CD4-positive, alpha-beta T cell treated with Interleukin-21 for 1 hour (primary cell): ENCODE results near the gene ABCA13.

ENCODE experiments used
- DNase-seq: peaks from one replicate; pipeline ENCODE4 v3.0.0-alpha.2; 2020

ABCA13 gene

GRCh38 chr7:48305661-48306060 is 134.4 kb downstream of the ABCA13 start:
- no peak for DNase-seq

DNA sequence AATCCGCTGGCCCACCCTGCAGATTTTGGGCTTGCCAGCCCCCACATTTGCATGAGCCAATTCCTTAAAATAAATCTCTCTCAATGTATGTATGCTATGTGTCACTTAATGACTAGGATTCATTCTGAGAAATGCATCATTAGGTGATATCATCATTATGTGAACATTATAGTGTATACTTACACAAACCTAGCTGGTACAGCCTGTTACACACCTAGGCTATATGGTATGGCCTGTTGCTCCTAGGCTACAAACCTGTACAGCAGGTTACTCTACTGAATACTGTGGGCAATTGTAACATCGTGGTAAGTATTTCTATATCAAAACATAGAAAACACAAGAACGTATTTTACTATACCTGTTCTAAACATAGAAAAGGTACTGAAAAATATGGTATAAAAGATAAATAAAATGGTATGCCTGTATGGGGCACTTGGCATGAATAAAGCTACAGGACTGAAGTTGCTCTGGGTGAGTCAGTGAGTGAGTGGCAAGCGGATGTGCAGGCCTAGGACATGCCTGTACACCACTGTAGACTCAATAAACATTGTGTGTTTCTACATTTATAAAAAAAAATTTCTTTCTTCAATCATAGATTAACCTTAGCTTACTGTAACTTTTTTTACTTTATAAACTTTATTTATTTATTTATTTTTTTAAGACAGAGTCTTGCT is 135.9 kb downstream of the ABCA13 start:
- DNase-seq: no peak

GRCh38 chr7:48309720-48310119 is 138.5 kb downstream of the ABCA13 start:
- DNase-seq: no peak

DNA sequence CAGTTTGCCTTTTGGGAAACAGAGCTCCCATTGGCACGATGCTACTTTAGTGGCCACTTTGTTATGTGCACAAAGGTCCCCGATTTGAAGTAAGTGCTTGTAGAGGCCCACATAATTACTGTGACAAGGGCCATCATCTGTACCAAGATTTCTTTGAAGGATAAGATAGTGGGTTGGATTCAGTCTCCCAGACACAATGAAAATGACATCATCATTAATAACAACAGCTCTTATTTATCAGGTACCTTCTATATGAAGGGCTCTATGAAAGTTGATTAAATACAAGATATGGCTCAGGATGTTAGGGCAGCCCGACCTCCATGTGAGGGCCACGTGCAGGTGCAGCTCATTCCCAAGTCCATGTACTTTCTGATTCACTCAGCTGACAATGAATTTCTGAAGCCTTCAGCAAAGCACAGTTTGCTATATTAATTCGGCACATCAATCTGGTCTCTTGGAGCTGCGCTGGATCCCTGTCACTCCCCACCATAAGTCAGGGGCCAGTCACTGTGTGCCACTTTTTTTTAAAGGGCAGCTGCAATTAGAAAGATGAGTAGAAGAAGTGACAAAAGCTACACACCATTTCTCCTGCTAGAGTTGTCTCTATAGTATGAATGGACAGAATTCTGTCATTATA is 140.3 kb downstream of the ABCA13 start:
- no peak for DNase-seq

- DNase-seq: no peak
These were observed 140.9 kb downstream of the ABCA13 start for GRCh38 chr7:48312151-48312550.

DNA sequence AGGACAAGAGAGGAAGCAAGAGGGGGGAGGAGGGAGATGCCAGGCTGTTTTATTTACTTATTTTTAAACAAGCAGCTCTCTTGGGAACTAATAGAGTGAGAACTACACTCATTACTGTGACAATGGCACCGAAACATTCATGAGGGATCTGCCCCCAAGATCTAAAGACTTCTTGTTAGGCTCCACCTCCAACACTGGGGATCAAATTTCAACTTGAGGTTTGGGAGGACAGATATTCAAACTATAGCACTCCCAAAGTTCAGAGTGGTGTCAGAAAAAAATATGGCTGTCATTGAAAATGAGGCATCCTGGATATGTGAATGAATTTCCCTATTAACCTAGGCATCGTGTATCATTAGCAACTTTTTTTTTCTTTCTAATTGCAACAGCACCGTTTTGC is 145.5 kb downstream of the ABCA13 start:
- no peak for DNase-seq

DNA sequence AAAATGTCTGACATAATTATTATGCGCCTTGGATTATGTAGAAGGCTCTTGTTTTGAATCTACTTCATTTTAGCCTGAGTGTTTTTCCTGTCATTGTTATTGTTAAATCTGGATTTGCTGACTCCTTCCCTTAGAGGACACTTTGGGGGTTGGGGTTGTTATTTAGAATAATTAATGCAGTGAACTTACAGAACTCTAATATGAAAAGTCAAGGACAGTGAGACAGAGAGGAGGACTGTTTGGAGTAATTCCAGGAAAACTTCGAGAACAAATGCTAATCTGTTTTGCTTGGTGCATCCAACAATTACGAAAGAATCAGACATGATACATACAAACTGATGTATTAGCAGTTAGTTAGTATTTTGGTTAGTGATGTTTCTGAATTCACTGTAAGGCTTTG is 146.1 kb downstream of the ABCA13 start:
- DNase-seq: no peak

DNA sequence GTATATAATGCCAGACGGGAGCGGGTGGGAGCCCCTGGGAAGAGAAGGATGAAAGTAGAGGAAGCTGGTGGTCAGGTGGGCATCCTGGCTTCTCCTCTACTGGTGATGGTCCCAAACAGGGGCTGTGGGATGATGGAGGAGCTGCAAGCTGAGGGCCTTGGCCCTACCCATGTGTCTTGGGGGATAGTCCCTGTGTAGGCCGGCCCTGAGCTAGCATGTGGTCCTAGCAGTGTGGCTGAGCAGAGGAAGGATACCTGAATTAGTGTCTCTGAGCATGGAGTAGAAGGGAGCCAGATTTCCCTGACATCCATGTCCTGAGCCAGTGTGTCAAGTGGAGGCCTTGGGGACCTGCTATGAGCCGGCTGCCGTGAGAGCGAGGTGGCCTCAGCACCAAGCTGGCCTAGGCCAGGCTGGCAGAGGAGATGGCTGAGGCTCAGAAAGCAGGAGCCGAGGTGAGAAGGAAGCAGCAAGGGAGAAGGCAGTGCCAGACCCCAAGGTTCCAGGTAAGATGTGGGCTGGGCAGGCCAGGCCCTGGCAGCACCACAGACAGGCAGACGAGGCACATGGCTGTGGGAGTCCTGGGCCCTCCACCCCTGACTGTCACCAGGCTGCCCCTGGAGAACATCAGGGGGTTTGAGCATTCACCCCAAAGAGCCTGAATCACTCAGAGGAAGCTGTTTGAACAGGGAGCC is 150.2 kb downstream of the ABCA13 start:
- no peak for DNase-seq

DNA sequence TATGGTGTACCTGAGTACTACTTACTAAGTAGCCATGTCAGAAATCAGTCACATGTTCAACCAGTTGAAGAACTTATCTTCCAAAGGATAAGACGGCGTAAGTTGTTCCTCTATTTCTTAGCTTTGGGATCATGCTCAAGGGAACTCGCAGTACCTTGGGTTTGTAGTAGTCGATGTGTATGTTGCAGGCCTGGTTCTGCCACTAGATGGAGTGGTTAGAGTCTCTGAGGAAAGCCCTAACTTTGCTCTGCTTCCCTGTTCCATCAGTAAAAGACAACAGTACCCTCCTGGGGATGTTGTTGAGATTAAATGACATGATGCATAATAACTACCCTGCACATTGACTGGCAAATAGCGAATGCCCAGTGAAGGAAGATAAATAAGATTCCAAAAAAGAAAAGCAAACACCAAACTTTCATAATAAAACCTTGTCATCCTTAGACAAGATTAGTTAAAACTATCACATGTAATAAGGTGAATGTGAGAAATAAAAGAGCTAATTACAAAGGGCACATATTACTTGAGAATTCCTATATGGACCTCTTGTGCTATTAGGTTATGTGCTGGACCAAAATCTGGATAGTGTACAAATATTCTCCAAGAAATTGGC is 165.9 kb downstream of the ABCA13 start:
- no peak for DNase-seq

DNA sequence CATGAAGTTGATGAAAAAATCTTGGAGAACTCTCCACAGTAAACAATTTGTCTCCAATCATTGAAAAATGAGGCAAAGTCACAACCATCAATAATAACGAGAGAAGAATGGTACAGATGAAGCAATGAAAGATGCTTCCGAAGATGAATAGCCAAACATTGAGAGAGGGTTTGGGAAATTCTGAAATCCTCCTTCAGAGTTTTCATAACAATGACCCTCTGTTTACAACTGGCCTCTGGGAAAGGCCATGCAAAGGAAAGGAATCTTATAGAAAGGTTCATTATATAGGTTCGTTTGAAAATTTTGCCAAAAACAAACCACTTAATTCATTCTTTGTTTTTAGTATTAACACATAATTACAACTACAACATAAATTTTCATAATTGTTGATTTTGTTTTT is 166.5 kb downstream of the ABCA13 start:
- DNase-seq: no peak

DNA sequence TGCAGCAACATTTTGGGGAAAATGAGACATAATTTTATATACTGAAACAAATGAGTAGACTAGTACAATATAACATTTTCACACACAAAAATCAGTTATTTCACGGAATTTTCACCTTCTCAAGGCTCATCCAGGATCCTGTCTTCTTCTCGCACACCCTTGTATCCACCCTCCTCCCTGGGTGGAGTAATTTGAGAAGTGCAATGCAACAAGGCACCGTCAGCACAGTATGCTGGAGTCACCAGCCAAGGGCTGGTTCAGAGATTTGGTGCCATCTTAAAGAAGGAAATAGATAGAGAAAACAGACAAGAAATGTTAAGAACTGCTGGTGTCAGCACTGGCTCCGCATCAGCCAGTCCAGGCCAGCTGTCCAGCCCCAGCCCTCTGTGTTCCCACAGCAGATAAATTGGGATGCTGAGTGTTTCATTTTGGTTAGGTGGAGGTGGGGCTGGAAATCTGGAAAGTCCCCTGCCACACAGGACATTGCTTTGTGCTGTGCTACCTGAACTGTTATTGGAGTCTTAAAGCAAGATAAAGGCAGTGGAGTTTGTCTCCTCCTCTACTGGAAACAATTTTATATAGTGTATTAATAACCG is 176.1 kb downstream of the ABCA13 start:
- DNase-seq: no peak

DNA sequence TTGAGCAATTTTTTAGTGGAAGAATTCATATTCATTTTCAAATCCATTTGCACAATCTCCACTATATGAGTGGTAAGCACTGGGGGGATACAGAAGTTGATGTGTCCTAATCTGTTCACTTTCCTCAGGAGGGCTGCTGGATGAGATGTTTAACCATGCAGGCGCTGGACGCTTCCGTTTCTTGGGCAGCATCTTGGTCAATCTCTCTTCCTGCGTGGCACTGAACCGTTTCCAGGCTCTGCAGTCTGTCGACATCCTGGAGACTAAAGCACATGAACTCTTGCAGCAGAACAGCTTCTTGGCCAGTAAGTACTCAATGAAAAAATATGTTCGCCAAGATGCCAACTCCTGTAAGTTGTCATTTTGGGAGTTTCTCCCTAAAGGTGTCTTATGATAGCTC is 179.3 kb downstream of the ABCA13 start:
- DNase-seq: no peak

GRCh38 chr7:48351900-48352299 is 180.6 kb downstream of the ABCA13 start:
- DNase-seq: no peak

DNA sequence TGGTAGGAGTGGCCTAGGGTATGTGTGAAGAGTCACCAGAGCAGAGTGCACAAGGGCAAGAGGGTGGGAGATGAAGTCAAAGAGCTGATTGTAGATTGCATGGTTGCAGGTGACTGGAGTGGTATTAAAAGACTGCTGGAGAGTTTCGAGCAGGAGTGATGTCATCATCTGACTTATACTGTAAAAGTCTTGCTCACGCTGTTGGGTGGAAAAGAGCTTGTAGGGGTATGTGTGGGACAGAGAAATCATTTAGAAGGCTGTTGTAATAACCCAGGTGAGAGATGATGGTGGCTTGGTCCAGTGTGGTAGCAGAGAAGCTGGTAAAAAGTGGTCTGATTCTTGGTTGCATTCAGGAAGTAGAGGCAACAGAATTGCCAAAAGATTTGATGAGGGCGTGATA is 184.1 kb downstream of the ABCA13 start:
- DNase-seq: no peak

DNA sequence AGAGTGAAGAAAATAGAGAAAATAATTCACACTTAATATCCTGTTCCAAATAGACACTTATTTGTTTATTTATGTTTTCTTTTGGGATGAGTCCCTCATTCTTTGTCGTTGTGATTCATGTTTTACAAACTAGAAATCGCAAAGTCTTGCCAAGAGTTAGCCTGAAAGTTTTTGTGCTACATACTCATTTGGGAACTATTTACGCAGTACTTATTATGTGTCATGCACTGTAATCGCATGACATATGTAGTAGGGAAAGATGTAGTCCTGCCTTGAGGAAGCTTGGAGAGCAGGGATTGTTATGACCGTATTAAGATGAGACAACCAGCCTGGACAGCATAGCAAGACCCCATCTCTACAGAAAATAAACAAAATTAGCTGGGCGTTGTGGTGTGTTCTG is 189.3 kb downstream of the ABCA13 start:
- no peak for DNase-seq

- DNase-seq: no peak
These were observed 191.9 kb downstream of the ABCA13 start for GRCh38 chr7:48363174-48363573.

GRCh38 chr7:48365010-48365409 is 193.8 kb downstream of the ABCA13 start:
- DNase-seq: no peak

DNA sequence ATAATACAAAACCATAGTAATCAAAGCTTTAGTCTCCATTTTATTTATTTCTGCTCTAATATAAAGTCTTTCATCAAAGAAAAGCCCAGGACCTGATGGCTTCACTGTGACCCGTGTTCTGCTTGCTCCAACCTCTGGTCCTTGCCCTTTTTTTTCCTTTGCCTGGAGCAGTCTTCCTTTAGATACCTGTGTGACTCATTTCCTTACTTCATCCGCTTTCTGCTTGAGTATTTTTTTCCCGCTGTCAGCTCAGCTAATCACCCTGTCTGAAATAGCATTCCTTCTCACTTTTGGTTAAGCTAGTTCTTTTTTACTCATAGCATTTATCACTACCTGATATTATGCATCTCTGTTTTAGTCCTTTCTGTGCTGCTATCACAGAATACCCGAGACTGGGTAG is 194.8 kb downstream of the ABCA13 start:
- no peak for DNase-seq

- DNase-seq: no peak
These were observed 205.0 kb downstream of the ABCA13 start for GRCh38 chr7:48376263-48376662.

GRCh38 chr7:48380921-48381320 is 209.7 kb downstream of the ABCA13 start:
- no peak for DNase-seq

DNA sequence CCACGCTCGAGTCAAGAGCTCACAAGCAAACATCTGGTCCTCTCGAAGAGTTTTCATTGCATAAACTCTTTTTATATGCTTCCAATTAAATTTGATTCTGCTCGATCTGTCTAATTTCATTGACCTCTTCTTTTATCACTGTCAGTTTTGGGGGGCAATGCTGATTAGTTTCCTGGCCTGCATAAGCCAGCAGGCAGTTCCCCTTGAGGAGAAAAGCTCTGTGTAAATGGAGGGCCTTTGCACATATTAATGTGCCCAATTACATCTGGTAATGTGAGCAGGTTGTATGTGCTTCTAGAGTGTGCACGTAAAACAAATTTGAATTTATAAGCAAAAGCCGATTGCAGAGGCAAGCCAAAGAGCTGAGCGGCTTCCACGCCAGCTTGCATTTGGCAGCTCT is 210.3 kb downstream of the ABCA13 start:
- DNase-seq: no peak

- DNase-seq: no peak
These were observed 213.0 kb downstream of the ABCA13 start for GRCh38 chr7:48384180-48384752.

DNA sequence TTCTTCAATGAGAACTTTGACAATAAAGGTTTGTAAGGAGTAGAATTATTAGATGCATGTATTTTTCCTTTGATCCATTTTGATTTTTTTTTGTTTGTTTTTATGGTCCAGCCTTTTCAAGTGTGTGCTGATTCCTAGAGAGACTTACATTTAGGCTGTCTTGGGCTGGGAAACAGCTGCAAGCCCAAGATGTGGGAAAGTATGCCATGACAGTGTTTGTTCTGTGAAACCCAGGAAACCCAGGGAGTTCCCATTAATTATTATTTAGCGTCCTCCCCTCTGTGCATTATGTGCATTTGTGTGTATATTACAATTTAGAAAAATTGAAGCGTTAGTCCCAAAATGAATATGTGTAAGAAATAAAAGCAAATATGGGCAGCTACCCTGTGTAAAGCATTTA is 216.7 kb downstream of the ABCA13 start:
- no peak for DNase-seq
